GM18517 (cell line): ENCODE results near the gene OR4K14.
"Not testable (repeated sequence)": the region's sequence is repeated elsewhere in the genome, so short reads cannot be mapped to it uniquely, and the experiment has no call there.

ENCODE experiments used
- ATAC-seq: cut with Tn5 transposase; IDR thresholded peaks from one replicate; pipeline ENCODE4 v1.9.1; 2021; ENCODE audit warnings: mild to moderate bottlenecking, moderate library complexity; ENCODE audit not compliant: unreplicated experiment

Gene OR4K14

GRCh38 chr14:20019257-20019865, at the start of gene OR4K14:
Gene OR4K14 (minus strand): TSS chr14:20019307. CDS start chr14:20015193, 4,114 bp downstream.
- no peak for ATAC-seq

DNA sequence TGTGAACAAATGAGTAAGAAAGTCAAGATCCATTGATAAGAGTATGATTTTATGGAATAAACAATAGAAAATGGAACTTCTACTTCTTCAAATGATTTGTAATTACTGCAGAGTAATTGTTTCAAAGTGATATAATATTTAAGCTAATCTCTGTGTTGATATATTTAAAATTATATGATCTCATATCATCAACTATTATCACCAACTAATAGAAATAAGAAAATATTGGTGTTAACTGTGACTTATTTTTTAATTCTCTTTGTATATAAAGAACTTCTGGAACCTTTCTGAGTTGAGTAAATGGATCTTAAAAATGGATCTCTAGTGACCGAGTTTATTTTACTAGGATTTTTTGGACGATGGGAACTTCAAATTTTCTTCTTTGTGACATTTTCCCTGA, 40.6 kb upstream of the OR4K14 start, which contains the start of gene OR4L1:
Gene OR4L1, plus strand, starts transcription at position 301 of the 400 bp plus-strand sequence. Its CDS starts 0 bp downstream, at position 301.
- no peak for ATAC-seq

DNA sequence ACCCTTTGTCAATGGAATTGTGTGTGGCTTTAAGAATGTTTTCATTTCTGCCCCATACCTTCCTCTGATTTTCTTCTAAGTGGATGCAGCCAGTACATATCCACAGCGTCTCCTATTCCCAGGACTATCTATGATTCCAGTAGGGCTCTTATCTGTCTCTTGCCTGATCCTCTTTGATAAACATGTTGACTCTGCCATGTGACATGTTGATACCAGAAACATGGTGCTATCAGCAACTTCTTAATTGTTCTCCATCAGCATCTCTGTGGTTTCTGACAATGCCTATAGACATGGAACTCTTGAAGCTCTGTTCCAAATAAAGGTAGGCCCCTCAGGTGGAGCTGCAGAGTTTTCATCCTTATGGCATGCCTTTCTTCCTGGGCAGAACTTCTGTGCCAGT, 29.1 kb upstream of the OR4K14 start:
- ATAC-seq, result no peak

- ATAC-seq, result no peak
Measured at GRCh38 chr14:20044243-20044642, 25.1 kb upstream of the OR4K14 start.

- no peak for ATAC-seq
Measured at GRCh38 chr14:20035938-20036337, 16.8 kb upstream of the OR4K14 start, which contains the start of gene OR4K13. Gene OR4K13 (minus strand): TSS chr14:20036038. CDS start chr14:20034758, 1,280 bp downstream.

- ATAC-seq, result no peak
Measured at GRCh38 chr14:20035449-20035848, 16.3 kb upstream of the OR4K14 start.

DNA sequence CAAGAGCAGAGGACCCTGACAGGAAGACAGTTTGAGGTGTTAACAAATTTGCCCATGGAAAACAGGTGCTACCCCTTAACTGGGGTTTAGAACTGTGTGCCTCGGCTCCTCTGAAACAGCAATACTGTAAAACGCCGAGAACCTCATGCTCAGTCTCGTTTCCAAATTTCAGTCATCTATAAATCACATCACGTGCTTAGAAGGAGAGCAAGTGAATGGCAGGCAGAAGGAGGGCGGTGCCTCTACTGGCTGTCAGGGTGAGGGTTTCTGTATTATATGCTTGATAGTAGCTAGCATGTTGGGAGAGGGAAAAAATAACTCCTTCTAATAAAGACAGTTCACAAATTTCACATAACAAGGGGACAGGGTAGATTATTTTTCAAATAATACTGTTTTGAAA, 12.0 kb upstream of the OR4K14 start:
- ATAC-seq, result no peak

- ATAC-seq, result no peak
Measured at GRCh38 chr14:20008156-20008555, 11.0 kb downstream of the OR4K14 start.

GRCh38 chr14:20002319-20002718, 16.8 kb downstream of the OR4K14 start:
- ATAC-seq, result no peak

DNA sequence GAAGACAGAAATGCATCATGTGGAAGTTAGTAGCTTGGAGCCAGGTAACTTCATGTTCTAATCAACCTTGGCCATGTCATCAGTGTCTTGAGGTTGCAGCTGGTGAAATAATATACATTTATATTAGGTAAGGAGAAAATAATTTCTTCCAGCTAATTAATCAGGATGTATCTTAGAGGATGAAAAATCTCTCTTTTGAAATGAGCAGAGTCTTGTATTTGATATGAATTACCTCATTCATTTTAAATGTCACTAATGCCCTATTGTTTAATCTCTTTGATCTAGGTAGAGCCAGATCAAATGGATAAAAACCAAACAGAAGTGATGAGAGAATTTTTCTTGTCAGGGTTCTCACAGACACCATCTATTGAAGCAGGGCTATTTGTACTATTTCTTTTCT, 17.2 kb downstream of the OR4K14 start, which contains the start of gene OR4Q2:
Gene OR4Q2, plus strand, starts transcription at position 301 of the 400 bp plus-strand sequence.
- ATAC-seq, result no peak

GRCh38 chr14:19993438-19993837, 25.7 kb downstream of the OR4K14 start:
- no peak for ATAC-seq

DNA sequence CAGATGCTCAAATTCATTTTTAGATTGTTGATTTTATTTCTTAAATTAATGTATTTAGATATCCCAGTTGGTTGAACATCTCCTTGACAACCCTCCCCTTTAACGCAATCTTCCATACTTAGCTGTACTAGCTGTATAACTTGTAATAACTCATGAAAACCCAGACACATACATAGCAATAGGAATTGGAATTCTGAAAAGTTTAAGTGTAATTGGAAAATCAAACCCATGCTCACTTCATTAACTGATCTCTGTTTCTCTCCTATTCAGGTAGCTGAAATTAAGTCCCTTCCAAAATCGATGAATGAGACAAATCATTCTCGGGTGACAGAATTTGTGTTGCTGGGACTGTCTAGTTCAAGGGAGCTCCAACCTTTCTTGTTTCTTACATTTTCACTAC, 43.8 kb downstream of the OR4K14 start, which contains the start of gene OR4K15:
Gene OR4K15, plus strand, starts transcription at position 301 of the 400 bp plus-strand sequence. Its CDS starts 0 bp downstream, at position 301.
- ATAC-seq, result no peak

DNA sequence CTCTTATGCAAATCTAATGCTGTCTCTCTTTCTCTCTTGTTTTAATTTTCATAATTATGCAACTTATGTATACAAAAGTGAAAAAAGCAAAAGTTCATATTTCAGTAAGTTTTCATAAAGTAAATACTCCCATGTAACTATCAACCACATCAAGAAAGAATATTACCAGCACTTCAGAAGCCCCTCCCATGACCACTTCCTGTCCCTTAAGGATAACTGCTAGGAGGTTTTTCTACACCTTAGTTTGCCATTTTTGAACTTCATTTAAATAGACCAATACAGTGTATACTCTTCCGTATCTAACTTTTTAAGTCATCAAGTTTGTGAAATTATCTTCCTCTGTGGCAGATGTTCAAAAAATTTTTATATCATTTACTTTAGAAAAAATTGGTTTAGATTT, 44.3 kb downstream of the OR4K14 start:
- no peak for ATAC-seq

GRCh38 chr14:19969735-19970134, 49.4 kb downstream of the OR4K14 start:
- ATAC-seq, result not testable (repeated sequence)
